GM19452 (cell line): ENCODE data around the gene ACOX1.

Experiments used
- ATAC-seq: cut with Tn5 transposase; IDR thresholded peaks from one replicate; pipeline ENCODE4 v1.9.1; 2021; ENCODE audit not compliant: unreplicated experiment

ACOX1 gene

DNA sequence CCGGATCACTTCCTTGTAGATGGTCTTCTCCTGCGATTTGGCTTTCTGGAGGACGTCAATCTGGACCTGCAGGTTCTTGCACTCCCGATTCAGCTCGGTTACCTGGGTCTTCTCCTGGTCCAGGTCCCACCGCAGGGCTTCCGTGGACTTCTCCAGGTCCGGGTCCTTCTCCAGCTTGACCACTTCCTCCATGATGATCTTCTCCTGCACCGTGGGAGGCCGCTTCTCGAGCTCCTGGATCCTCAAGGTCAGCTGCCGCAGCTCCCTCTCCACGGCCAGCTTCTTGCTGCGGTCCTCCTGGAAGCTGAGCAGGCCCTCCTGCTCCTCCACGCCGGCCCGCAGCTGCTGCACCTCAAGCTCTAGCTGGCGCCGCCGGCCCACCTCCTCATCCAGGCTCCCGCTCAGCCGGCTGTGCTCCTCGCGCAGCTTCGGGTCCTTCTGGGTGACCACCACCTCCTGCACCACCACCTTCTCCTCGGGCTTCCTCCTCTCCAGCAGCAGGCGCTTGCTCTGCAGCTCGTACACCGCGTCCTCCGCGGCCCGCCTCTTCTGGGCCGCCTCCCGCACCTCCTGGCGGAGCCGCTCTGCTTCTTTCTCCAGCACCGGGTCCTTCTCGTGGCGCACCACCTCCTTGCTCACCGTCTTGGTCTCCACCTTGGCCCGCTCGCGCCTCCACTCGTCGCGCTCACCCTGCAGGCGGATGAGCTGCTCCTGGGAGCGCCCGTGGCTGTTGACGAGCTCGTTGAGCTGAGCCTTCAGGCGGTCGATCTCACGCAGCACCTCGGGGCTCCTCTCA, 29.9 kb upstream of the ACOX1 start:
- ATAC-seq = no peak

- ATAC-seq = no peak
Observed at GRCh38 chr17:76008208-76008607, 29.2 kb upstream of the ACOX1 start.

- no peak for ATAC-seq
Observed at GRCh38 chr17:76007850-76008165, 28.8 kb upstream of the ACOX1 start.

- ATAC-seq = no peak
Observed at GRCh38 chr17:76007131-76007849, 28.3 kb upstream of the ACOX1 start.

GRCh38 chr17:76005263-76006149, 26.5 kb upstream of the ACOX1 start:
- ATAC-seq = no peak

DNA sequence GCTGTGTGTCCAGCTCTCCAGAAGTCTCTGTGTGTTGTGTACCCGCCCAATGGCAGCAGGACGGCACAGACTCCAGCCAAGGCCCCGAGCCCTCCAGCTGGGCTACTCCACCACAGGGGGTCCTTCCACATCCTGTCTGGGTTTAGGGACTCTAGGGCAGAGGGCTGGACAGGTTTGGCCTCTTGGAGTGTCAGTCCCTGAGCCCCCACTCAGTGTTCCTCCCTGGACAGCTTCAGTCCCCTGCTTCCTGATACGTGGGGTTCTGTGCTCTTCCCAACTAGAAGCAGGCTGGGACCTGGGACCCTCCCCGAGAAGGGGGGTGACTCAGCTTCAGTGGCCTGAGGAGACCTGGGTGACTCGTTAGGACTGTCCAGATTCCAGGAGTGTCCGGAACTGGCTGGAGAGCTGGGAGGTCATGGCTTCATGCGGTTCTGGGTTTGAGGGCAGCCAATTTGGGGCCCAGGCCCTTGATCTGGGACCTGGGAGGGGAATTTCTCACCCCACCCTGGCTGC, 25.8 kb upstream of the ACOX1 start:
- ATAC-seq = no peak

GRCh38 chr17:76003915-76004314, 24.9 kb upstream of the ACOX1 start:
- no peak for ATAC-seq

- ATAC-seq = no peak
Observed at GRCh38 chr17:76002100-76002499, 23.1 kb upstream of the ACOX1 start.

- no peak for ATAC-seq
Observed at GRCh38 chr17:76000755-76001521, 22.0 kb upstream of the ACOX1 start, which contains the start of gene CDK3. Gene CDK3 (plus strand): TSS chr17:76000855. CDS start chr17:76001426, 571 bp downstream.

GRCh38 chr17:76000016-76000754, 21.2 kb upstream of the ACOX1 start:
- no peak for ATAC-seq

DNA sequence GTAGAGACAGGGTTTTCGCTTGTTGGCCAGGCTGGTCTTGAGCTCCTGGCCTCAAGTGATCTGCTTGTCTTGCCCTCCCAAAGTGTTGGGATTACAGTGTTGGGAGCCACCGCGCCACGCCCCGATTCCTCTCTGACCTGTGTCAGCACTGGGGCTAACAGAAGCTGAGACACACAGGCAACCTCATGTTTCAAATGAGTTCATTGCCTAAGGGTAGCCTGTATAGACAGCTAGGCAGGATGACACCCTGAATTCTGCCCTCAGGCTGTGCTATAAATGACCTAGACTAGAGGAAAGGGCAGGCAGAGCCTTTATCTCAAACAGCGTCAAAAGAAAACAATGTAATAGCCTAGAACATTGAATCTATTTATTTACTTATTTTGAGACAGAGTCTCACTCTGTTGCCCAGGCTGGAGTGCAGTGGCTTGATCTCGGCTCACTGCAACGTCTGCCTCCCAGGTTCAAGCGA, 19.4 kb upstream of the ACOX1 start:
- no peak for ATAC-seq

GRCh38 chr17:75996665-75997590, 18.0 kb upstream of the ACOX1 start:
- no peak for ATAC-seq

GRCh38 chr17:75995385-75995925, 16.5 kb upstream of the ACOX1 start:
- ATAC-seq = no peak

- no peak for ATAC-seq
Observed at GRCh38 chr17:75994802-75995370, 15.9 kb upstream of the ACOX1 start.

DNA sequence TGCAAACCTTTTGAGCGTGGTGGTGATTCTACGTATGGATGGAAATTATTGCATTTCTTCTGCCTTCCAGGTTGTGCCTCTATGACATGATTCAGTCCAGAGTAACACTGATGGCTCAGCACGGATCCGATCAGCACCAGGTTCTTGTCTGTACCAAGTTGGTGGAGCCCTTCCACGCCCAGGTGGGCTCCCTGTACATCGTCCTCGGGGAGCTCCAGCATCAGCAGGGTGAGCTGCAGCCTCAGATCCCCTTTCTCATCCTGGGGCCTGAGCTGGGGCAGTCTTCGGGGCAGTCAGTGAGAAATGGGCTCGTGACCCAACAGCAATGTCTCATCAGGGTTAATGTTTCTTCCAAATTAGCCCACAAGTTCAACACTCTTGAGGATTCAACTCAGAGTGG, 12.4 kb upstream of the ACOX1 start:
- ATAC-seq = no peak

DNA sequence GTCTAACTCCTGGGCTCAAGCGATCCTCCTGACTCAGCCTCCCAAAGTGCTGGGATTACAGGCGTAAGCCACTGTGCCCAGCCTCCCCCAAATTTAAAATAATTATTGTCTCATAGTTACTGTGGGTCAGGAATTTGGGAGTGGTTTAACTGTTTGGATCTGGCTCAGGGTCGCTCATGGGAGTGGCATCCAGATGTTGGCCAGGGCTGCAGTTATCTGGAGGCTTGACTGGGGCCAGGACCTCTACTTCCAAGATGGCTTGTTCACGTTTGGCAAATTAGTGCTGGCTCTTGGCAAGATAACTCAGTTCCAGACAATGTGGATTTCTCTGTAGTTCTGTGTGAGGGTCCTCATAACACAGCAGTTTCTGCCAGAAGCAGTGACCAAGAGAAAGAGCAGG, 8.1 kb upstream of the ACOX1 start:
- no peak for ATAC-seq

DNA sequence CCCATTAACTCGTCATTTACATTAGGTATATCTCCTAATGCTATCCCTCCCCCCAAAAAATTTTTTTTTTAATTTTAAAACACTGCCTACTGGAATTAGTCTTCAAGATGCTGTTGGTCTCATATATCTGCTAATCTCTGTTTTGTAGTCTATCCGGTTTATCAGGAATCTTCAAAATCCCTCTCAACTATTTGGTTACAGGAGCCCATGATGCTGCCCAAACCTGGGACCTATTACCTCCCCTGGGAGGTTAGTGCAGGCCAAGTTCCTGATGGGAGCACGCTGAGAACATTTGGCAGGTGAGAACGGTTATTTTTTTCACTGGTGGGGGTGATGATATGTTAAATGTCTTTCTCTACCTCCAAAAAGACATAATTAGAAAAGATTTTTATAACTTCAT, 7.0 kb upstream of the ACOX1 start:
- no peak for ATAC-seq
